Progenitor cell of endocrine pancreas (in vitro differentiated cells): ENCODE measurements around the gene RBP5. TPM values are rescaled to one million over a fixed set of nuclear protein-coding genes. Genes with fewer than 3 reads are reported as not detected.

Experiments used
- DNase-seq: peaks from one replicate; pipeline ENCODE4 v3.0.0; 2021; ENCODE audit warnings: low spot score; ENCODE audit not compliant: unreplicated experiment
- H3K27ac Mint-ChIP-seq: 2 replicates; pipeline ENCODE4 v1.8.0; 2021; ENCODE audit warnings: mild to moderate bottlenecking, moderate library complexity, mixed read lengths
- H3K27me3 Mint-ChIP-seq: 2 replicates; pipeline ENCODE4 v1.8.0; 2021; ENCODE audit warnings: mixed read lengths
- H3K36me3 Mint-ChIP-seq: 2 replicates; pipeline ENCODE4 v1.8.0; 2022; ENCODE audit warnings: mixed read lengths; ENCODE audit not compliant: insufficient read depth
- H3K4me1 Mint-ChIP-seq: 2 replicates; pipeline ENCODE4 v1.8.0; 2021; ENCODE audit warnings: low read depth, mixed read lengths
- H3K4me3 Mint-ChIP-seq: 2 replicates; pipeline ENCODE4 v1.8.0; 2021; ENCODE audit warnings: low read depth, mild to moderate bottlenecking, moderate library complexity, mixed read lengths
- H3K9me3 Mint-ChIP-seq: 2 replicates; pipeline ENCODE4 v1.8.0; 2021; ENCODE audit warnings: low read depth, mixed read lengths
- total RNA-seq: library from RNA; stranded (reverse); gene quantifications from 2 replicates; pipeline ENCODE4 v1.2.1, GENCODE V29; 2021
- TF ChIP-seq, protein P1 (sequence below): fragments of 200-600 bp; sonication (generic); IDR thresholded peaks from one replicate; pipeline ENCODE4 v1.5.0; 2021; ENCODE audit warnings: antibody characterized with exemption, mild to moderate bottlenecking; ENCODE audit not compliant: unreplicated experiment

The RBP5 gene
- total RNA-seq, 1 donor from 2014 or later: 5.8 TPM

DNA sequence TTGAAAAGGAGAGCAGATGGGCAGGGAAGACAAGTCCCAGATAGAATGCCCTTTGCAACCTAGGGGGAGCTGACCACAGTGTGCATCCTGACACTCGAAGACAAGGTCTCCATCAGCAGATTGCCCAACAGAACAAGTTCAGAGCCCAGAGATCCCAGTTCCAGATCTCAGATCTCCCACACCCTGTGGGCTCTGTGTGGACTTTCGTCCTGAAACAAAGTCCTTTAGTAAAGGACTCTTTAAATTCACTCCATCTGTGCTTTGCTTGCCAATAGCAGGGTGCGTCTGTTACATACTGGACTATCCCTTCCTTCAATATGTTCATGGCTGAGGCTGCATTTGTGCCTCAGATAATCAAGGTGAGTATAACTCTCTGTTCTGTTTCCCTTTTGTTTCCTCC lies 11.0 kb downstream of the RBP5 start:
- no peaks in the 10 kb centered on the region for H3K9me3 Mint-ChIP-seq
- no peak for DNase-seq
- TF ChIP-seq, protein P1, sequence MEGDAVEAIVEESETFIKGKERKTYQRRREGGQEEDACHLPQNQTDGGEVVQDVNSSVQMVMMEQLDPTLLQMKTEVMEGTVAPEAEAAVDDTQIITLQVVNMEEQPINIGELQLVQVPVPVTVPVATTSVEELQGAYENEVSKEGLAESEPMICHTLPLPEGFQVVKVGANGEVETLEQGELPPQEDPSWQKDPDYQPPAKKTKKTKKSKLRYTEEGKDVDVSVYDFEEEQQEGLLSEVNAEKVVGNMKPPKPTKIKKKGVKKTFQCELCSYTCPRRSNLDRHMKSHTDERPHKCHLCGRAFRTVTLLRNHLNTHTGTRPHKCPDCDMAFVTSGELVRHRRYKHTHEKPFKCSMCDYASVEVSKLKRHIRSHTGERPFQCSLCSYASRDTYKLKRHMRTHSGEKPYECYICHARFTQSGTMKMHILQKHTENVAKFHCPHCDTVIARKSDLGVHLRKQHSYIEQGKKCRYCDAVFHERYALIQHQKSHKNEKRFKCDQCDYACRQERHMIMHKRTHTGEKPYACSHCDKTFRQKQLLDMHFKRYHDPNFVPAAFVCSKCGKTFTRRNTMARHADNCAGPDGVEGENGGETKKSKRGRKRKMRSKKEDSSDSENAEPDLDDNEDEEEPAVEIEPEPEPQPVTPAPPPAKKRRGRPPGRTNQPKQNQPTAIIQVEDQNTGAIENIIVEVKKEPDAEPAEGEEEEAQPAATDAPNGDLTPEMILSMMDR: no peak
- H3K27ac Mint-ChIP-seq: no peak overlapping the region
- H3K4me3 Mint-ChIP-seq: no peak overlapping the region
- no peaks in the 10 kb centered on the region for H3K4me1 Mint-ChIP-seq
- no peaks in the 10 kb centered on the region for H3K27me3 Mint-ChIP-seq
- peaks cover 4% of the 10 kb centered on the region for H3K36me3 Mint-ChIP-seq

DNA sequence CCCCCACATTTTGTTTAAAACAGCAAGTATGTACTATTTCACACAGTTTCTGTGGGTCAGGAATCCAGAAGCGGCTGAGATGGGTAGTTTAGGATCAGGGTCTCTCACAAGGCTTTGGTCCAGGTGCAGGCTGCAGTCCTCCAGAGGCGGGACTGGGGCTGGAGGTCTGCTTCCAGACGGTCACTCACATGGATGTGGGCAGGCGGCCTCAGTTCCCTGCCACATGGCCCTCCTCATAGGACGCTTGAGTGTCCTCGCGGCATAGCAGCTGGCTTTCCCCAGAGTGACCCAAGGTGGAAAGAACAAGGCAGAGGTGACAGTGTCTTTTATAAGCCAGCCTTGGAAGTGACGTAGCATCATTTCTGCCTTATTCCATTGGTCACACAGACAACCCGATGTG lies 11.8 kb downstream of the RBP5 start:
- TF ChIP-seq, protein P1: no peak
- Mint-ChIP-seq H3K27ac (no peak overlapping the region), H3K4me3 (no peak overlapping the region), H3K9me3 (no peaks in the 10 kb centered on the region), H3K4me1 (no peaks in the 10 kb centered on the region), H3K36me3 (peaks cover 4% of the 10 kb centered on the region), H3K27me3 (no peaks in the 10 kb centered on the region)
- DNase-seq: no peak

DNA sequence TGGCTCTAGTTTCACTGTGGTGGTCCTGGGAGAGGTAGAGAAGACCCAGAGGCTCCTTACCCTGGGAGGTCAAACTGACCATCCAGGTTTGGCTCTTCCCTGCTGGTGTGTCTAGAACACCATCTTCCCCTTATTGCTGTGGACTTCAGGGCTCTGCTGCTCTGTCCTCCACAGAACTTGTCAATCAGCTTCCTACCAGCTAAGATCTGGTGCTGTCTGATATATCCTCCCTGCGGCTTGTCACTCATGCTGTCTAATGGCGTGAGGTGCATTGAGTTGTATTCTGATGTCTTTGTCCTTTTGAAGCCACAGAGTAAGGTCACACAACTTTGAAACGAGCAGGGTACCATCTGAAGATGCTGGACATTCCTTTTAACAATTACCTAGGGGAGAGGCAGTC lies 12.5 kb downstream of the RBP5 start:
- Mint-ChIP-seq H3K27ac (no peak overlapping the region), H3K27me3 (no peaks in the 10 kb centered on the region), H3K36me3 (peaks cover 5% of the 10 kb centered on the region), H3K4me1 (no peaks in the 10 kb centered on the region), H3K9me3 (no peaks in the 10 kb centered on the region), H3K4me3 (no peak overlapping the region)
- TF ChIP-seq, protein P1: no peak
- no peak for DNase-seq

GRCh38 chr12:7114851-7115250 lies 13.8 kb downstream of the RBP5 start:
- no peak for DNase-seq
- TF ChIP-seq, protein P1: no peak
- no peaks in the 10 kb centered on the region for H3K9me3 Mint-ChIP-seq
- no peak overlapping the region for H3K27ac Mint-ChIP-seq
- H3K27me3 Mint-ChIP-seq: no peaks in the 10 kb centered on the region
- H3K4me1 Mint-ChIP-seq: no peaks in the 10 kb centered on the region
- no peak overlapping the region for H3K4me3 Mint-ChIP-seq
- H3K36me3 Mint-ChIP-seq: peaks cover 5% of the 10 kb centered on the region

DNA sequence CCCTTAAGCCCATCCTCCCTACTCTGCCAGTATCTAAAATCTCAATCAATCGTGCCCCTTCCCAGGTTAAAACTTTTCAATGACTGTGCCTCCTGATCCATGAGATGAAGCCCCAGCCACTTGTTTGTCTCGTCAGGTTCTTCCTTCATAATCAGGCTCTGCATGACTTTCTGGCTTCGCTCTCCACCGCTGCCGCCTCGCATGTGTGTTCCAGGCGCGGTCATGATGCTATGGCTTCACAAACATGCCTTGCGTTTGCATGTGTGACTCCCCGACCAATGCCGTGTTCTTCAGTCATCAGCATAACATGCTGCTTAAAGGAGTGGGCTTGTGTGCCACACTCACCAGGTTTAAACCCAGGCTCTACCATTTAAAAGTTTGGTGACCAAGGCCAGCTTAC lies 14.7 kb downstream of the RBP5 start:
- peaks cover 2% of the 10 kb centered on the region for H3K4me1 Mint-ChIP-seq
- H3K27ac Mint-ChIP-seq: no peak overlapping the region
- no peaks in the 10 kb centered on the region for H3K27me3 Mint-ChIP-seq
- TF ChIP-seq, protein P1: no peak
- no peak for DNase-seq
- H3K36me3 Mint-ChIP-seq: peaks cover 5% of the 10 kb centered on the region
- H3K9me3 Mint-ChIP-seq: no peaks in the 10 kb centered on the region
- H3K4me3 Mint-ChIP-seq: no peak overlapping the region
